Coronary artery (tissue), 2 donors: ENCODE results near the gene DLG5.
A peak's percentile ranks its signal among the peaks of the same experiment; 100 is the strongest.

Experiments used
- DNase-seq: peaks from one replicate; pipeline ENCODE4 v3.0.0-alpha.2; 2017; ENCODE audit warnings: low spot score
- H3K27ac ChIP-seq, 2 donors: fragments of 200-600 bp; sonication (generic); one replicate each; pipeline ENCODE4 v1.5.1; 2016 to 2019
- H3K4me3 ChIP-seq: fragments of 200-600 bp; sonication (generic); 2 replicates; pipeline ENCODE4 v1.5.1; 2016; ENCODE audit warnings: mild to moderate bottlenecking, moderate library complexity
- TF ChIP-seq, protein P1 (sequence below): fragments of 200-600 bp; sonication (generic); IDR thresholded peaks from one replicate; pipeline ENCODE4 v1.5.1; 2019; ENCODE audit warnings: antibody characterized with exemption

DLG5 gene

DNA sequence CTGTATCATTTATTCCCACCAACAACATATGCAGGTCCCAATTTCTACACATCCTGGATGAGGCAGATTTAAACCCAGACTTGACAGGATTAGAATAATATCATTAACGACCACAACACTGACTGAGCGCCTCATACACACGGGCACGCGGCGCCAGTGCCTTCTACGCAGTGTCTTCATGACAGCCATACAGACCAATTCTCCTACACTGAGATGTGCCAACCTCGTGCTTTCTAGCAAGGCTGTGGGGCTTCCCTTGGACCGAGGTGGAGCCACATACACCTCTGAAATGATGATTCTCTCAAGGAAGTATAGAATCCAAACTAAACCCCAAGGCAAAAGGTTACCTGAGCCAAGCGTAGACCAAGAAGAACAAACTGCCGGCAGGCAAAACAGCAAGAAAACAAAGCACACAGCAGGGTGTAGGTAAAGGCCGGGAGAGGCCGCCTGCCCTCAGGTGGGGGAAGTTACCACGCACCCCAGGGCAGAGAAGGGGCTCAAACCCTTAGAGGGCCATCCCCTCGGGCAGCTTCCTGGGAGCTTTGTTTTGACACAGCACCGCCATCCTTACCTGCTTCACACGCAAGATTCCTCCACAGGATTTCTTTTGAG is 75.8 kb downstream of the DLG5 start:
- Histone ChIP-seq H3K27ac (no peak overlapping the region), H3K4me3 (no peak overlapping the region)
- TF ChIP-seq, protein P1, sequence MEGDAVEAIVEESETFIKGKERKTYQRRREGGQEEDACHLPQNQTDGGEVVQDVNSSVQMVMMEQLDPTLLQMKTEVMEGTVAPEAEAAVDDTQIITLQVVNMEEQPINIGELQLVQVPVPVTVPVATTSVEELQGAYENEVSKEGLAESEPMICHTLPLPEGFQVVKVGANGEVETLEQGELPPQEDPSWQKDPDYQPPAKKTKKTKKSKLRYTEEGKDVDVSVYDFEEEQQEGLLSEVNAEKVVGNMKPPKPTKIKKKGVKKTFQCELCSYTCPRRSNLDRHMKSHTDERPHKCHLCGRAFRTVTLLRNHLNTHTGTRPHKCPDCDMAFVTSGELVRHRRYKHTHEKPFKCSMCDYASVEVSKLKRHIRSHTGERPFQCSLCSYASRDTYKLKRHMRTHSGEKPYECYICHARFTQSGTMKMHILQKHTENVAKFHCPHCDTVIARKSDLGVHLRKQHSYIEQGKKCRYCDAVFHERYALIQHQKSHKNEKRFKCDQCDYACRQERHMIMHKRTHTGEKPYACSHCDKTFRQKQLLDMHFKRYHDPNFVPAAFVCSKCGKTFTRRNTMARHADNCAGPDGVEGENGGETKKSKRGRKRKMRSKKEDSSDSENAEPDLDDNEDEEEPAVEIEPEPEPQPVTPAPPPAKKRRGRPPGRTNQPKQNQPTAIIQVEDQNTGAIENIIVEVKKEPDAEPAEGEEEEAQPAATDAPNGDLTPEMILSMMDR, result no peak
- no peak for DNase-seq

DNA sequence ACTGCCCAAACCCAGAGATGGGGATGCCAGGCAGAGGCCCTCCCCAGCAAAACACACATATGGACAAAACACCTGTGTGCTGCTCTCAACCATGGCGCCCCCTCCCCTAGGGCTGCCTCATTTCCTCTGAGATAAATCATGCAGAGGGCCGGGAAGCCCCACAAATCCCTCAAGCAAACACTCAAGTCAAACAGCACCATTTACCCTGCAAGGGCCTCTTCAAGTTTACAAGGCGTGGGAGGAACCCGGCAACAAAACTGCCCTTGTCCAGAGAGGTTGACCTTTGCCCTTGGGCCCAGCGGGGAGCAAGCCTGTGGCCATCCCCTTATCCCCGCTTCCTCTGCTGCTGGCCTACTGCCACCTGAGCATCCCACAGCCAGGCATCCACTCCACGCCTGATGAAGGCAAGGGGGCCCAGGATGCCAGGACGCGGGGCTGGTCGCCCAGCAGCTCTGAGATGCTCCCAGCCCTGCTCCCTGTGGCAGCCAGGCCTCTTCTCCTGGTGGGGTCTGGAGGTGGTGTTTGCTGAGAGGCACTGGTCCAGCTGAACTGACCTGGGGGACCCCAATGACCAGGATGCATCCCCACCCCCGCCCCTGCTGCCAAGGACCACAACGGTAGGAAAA is 77.4 kb downstream of the DLG5 start:
- no peak overlapping the region for H3K4me3 ChIP-seq
- no peak for DNase-seq
- H3K27ac ChIP-seq, result no peak overlapping the region
- TF ChIP-seq, protein P1, result no peak

DNA sequence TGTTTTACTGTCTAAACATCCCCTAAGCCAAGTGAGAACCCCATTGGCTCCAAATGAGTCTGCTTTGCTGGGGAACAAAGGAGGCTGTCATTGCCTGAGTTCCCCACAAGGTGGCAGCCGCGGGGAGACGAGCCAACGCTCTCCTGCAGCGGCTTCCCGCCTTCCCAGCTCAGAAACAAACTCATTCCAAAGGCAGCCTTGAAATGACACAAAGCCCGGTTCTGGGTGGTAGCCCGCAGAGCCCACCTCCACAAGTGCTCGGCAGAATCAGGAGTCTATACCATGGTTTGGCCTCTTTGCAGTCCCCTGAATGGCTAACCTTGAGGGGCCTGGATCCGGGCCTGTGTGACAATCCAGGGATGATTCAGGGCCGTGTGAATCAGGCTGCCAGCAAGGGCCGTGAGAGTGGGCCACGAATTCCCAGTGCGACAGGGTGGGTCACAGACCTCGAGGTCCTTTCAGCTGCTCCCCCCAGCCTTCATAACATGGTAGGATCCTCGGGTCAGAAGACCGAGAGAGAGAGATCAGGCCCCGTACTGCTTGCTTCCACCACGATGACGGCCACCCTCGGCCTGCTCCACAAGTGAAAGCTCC is 79.7 kb downstream of the DLG5 start:
- TF ChIP-seq, protein P1, result peak; percentile 93
- peak; percentile 76 for DNase-seq
- H3K4me3 ChIP-seq, result peak overlapping the region; percentile 37
- peak overlapping the region; percentile 9 to 76 for H3K27ac ChIP-seq

DNA sequence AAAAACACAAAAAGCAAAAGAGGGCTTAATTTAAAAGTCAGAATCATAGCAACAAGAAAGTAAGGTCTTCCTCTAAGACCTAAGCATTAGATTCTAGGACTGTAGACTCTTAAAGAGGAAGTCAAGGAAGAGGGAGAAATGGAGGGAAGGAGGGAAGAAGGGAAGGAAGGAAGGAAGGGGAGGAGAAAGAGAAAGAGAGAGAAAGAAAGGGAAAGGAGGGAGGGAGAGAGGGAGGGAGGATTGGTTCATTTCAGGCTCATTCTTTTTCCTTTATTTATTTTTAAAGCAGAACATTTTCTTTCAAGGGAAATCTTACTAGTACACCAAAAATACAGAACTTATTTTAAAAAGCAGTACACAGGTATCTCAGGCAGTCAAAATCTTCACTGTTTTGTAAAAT is 81.1 kb downstream of the DLG5 start:
- H3K4me3 ChIP-seq, result no peak overlapping the region
- no peak for DNase-seq
- no peak overlapping the region for H3K27ac ChIP-seq
- TF ChIP-seq, protein P1, result no peak

DNA sequence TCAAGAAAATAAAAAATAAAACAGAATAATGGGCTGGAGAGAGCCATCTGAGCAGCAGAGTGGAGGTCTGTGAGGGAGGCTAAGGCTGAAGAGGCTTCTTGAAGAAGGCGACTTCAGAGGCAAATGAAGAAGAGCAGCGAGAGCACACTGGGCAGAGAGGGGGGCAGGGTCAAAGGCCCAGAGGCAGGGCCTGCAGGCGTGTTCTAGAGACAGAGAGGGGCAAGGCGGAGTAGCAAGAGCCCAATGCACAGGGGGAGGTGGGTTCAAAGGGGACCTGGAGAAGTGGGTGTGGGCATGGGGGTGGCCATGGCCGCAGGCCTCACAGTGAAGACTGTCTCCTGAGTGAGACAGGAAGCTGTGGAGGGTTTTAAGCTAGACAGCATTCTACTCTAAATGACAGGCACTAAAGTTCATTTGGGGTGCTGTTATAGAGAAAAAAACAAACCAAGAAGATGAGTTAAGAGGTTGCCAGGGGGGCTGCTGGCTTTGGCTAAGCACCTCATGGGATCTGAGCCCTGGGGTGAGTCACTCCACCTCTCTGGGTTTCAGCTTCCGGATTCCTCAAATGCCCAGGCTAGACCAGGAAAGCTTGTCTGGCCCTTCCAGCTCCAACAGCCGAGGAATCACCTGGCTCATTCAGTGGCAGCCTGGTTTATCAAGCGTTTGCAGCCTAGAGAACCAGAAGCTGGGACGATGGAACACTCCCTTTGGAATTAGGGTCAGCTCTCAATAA is 81.7 kb downstream of the DLG5 start:
- H3K27ac ChIP-seq, result no peak overlapping the region
- TF ChIP-seq, protein P1, result no peak
- no peak overlapping the region for H3K4me3 ChIP-seq
- DNase-seq, result no peak

DNA sequence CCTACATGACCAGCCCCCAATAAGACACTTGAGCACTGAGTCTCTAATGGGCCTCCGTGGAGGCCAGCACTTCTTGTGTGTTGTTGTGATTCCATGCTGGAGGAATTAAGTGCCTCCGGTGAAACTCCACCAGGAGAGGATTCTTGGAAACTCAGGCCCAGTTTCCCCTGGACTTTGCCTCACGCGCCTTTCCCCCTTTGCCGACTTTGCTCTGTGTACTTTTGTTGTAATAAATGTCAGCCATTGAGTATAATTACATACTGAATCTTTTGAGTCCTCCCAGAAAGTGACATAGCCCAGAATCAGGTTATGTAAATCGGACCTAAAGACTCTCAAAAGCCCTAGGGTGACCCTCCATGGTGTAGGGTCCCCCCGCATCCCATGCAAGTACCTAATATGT is 82.4 kb downstream of the DLG5 start:
- TF ChIP-seq, protein P1, result no peak
- Histone ChIP-seq H3K27ac (no peak overlapping the region), H3K4me3 (no peak overlapping the region)
- no peak for DNase-seq
